Stimulated activated CD4-positive, alpha-beta T cell treated with anti-CD3 and anti-CD28 coated beads, Interleukin-15, amount 100 ng/mL, for 48 hours (primary cell): ENCODE data around the gene AFF3.

Experiments used
- DNase-seq, 2 donors: peaks; one replicate each; pipeline ENCODE4 v3.0.0-alpha.2; 2020; ENCODE audit warnings: low read depth in 2 of 2

Gene AFF3

GRCh38 chr2:99700482-99701398 lies 441.6 kb downstream of the AFF3 start:
- no peak for DNase-seq

GRCh38 chr2:99698896-99699295 lies 443.5 kb downstream of the AFF3 start:
- no peak for DNase-seq

GRCh38 chr2:99697811-99698568 lies 444.4 kb downstream of the AFF3 start:
- no peak for DNase-seq

- DNase-seq = no peak
Observed at GRCh38 chr2:99695944-99696253, 446.5 kb downstream of the AFF3 start.

DNA sequence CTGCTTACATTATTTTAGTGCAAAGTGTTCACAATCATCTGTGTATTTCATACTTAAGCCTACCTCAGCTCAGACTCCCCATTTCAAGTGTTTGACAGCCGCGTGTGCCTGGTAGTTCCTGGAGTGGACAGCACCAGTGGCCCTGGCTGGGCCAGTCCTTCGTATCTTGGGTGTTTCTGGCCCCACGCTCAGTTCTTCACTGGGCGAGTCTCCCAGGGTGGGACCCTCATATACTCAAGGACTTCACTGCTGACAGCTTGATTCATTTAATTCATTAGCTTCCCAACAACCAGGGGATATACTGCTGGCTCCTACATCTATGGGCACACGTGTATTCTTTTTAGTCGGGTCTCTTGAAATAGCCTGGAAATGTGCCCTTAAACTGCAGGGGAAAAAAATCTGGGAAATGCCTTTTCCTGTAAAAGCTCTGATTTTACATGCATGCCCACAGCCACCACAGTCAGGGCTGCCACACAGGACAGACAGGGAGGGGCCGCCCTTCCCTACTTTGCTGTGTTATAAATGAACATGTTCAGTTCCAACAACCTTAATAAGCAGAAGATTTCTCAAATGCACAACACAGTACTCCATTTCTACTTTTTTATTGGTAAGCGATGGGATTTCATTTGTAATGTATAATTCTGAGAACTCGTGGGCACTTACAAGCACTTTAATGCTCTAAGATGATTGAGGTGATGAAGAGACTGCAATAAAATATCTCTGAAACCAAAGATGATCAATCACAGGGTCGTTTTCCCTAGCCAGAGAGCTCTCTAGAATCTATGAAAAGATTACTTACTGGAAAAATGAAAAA lies 447.1 kb downstream of the AFF3 start:
- no peak for DNase-seq

DNA sequence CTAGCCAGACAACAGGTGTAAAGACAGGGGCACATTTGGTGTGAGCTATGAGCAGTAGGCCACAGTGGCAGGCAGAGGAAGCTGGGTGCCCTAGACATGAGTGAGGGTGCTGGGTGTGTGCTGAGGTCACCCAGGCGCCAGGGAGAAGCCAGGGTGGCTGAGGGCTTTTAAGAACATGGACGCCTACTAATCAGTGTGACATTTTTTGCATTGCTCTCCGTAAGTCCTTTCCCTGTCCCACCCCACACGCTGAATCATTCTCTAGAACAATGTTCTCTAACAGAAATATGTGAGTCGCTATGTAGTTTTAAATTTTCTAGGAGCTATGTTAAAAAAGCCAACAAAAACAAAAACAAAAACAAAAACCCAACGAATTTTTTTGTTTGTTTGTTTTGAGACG lies 448.1 kb downstream of the AFF3 start:
- DNase-seq = no peak

DNA sequence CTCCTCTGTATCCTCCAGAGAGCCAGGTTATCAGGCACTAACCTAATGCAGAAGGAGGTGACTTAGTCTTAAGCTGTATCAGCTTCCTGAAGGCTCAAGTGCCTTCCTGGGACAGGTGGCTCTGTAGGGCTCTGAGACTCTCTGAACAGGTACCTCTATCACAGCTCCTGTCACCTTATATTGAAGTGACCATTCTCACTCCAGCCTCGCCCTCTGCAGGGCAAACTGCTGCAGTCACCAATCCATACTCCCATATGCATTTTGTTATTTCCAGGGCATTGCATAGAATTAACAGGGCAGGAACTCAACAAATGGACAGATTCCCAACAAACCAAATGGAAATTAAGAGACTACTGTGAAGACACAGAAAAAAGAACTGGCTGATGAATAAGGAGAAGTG lies 449.6 kb downstream of the AFF3 start:
- DNase-seq = no peak

- no peak for DNase-seq
Observed at GRCh38 chr2:99691926-99692325, 450.5 kb downstream of the AFF3 start.

DNA sequence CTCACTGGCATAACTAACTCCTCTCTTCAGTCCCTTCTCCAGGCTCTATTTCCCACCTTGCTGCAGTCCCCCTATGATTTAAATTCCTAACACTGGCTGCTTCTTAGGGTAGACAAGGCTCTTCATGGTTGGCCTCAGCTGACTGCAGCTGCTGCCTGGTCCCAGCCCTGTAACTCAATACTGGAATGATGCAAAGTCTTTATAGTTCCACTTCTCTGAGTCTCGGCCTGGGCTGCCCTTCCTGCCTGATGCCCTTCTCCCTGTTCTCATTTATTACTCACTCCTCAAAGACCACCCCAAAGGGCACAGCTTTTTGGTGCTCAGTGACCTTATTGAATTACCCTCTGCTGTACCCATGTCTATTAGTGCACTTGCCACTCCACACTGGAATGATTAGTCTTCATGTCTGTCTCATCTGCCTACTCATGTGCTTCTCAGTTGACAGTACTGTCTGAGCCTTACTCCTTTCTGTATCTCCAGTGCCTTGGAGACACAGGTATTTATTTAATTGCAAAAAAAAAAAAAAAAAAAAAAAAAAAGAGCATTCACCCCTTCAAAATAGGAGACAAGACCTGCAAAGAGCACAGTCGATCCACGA lies 453.1 kb downstream of the AFF3 start:
- DNase-seq = no peak

GRCh38 chr2:99688699-99689098 lies 453.7 kb downstream of the AFF3 start:
- no peak for DNase-seq

- DNase-seq = no peak
Observed at GRCh38 chr2:99682275-99683060, 459.9 kb downstream of the AFF3 start.

DNA sequence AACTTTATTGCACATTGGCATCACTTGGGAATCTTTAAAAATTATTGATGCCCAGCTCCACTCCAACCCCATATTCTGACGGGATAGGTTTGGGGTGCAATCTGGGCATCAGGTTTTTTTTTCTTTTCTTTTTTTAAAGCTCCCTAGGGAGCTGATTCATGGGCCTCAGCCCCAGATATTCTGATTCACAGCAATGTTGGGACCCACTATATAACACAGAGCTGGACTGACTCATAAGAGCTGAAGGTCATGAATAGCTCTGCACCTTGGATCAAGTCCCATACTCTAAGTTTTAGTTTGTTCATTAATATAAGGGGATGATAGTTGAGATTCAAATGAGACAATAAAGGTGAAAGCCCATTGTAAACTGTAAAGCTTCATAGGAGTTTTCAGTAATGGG lies 461.4 kb downstream of the AFF3 start:
- DNase-seq = no peak

DNA sequence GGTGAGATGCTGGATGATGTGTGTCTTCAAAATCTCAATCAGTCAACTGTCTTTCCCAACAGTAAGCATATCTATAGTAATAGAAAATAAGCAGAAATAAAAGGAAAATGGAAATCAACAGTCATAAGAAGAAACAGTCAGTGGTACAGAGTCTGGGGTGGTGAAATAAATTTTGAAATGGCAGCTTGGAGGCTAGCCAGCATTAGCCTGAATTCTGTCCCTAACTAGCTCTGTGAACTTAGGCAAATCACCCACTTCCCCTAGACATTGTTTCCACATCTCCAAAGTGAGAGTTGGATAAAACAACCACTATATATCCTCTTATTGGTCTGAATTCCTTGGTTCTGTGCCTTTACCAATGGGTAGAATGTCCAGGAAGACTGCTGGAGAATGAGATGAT lies 462.9 kb downstream of the AFF3 start:
- DNase-seq = no peak

DNA sequence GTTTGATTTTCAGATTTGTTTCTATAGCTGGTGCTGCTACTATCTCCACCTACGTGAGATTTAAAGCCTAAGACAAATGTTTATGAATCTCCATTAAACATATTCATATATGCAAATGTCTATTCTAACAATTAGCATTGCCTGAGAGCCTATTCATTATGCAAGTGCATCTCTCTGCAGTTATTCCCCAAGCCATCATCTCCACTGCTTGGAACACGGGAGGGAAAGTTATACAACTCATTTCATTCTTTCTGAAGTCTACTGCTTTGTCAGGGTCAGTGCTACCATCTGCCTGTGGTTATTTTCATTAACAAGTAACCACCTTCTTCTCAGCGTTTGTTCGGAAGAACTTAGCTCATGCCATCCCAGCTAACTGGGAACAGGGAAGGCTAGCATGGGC lies 463.8 kb downstream of the AFF3 start:
- no peak for DNase-seq

DNA sequence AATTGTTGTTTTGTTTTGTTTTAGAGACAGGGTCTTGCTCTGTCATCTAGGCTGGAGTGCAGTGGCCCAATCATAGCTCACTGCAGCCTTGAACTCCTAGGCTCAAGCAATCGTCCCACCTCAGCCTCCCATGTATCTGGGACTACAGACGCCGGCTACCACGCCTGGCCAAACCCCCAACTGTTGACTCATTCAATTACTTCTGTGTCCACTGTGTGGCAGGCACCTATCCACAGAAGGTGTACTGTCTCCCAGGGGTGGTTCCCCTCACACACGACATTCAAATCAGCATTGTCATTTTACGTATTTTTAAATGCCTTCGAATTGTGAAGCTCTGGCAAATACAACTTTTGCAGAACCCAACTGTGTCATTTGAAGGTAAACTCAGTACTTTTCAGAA lies 464.6 kb downstream of the AFF3 start:
- DNase-seq = no peak

DNA sequence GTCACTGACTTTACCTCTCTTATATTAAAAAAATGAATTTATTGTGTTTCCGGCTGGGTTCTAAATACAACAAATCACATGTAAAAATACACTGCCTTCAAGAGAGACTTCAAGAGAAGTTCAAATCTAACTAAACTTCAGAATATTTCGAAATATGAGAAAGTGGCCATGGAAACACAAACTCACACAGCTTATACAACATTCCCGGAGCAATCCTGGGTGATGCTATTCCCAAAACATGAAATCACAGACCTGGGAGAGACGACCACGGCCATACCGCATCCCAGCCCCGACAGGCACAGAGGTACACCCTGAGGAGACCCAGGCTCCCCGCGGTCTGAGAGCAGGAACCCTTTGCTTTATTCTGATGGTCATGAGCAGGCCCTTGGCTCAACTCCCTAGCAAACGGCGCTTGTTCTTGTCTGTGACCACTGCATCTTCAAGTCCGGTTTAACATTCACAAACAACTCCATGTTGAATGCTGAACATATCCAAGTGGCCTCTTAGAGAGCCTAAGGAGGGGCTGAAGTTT lies 467.2 kb downstream of the AFF3 start:
- no peak for DNase-seq

DNA sequence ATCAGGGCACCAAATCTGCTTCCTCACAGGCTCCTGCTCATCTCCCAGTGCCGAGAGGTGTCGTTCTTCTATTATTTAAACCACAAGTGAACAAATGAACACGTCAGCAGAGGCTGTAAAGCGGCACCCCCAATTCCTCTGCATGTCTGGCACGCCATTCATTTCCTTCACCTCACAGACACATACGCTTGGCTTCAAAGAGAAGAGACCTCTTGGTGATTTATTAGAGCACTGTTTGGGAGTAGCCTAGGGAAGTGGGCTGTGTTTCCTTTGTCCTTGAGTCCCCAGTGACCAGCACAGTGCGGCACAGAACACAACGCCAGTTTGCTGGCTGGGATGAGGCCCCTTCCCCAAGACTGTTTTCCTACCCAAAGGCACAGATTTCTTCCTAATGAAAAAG lies 468.3 kb downstream of the AFF3 start:
- DNase-seq = no peak

DNA sequence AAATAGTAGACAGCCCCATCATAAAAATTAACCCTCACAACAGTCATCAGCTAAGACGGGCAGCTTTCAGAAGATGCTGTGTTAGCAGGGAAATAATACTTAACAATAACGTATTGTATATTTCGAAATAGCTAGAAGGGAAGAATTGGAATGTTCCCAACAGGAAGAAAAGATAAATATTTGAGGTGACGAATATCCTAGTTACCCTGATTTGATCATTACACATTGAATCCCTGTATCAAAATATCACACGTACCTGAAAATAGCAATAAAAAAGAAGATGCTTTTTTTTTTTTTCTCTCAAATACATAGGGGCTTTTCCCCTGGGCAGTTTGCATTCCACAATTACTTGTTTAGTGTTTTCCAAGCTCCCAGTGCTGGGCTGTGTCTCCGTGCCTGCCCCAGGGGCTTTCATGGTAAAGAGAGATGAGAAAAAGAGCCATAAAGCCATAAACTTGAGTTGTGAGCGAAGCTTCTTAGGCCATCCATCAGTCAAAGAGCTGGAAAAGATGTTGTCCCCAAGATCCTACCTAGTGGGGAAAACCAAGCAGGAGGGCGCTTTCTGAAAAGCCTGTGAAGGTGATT lies 469.5 kb downstream of the AFF3 start:
- no peak for DNase-seq

DNA sequence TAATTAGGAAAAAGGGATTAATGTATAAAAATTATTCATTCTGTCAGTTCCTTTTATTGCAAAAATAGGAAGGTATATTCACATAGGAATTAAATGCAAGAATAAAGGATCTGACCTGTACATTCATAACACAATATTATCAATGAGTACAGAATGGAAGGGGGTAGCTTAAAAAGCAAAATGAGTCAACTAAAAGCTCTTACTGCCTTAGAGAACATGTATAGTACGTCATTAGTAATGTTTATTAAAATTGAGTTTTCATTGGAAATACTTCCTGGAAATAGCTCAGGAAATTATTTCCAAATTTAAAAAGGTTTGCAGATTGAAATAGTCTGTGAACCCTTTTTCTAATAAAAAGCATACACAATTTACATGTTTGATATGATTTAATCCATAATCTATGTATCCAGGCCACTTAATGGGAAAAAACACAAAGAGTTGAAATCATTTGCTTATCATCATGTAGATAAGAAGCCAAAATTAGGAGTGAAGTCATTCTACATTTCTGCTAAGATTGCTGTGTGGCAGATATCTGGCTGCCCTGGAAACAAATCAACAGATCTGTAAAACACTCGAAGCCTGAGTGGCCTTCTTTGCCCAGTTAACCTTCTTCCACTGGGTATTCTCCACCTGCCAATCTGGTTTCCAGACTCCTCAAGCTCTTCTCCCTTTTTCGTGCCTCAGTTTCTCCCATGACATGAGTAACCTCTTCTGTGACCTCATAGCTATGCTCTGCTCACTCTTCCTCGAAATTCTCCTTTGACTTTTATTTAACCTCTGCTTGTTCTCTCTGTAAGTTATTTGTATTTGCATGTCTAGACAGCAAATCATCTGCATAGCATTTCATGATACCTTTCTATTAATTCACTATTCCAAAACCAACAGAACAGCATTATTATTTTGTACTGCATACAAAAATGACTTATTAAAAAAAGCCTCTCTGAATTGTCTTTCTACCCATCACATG lies 471.3 kb downstream of the AFF3 start:
- DNase-seq = no peak
